Measurements from ENCODE around the gene PNKD. TPM values are rescaled to one million over a fixed set of nuclear protein-coding genes. Genes with fewer than 3 reads are reported as not detected.
A peak's percentile ranks its signal among the peaks of the same experiment; 100 is the strongest.

PNKD gene
- total and polyA plus RNA-seq, 10 of the 15 experiments (the other 5 are each of a cell fraction or from before 2014, with no cell fraction given), result 27.2 to 106 (median 61.3) TPM

DNA sequence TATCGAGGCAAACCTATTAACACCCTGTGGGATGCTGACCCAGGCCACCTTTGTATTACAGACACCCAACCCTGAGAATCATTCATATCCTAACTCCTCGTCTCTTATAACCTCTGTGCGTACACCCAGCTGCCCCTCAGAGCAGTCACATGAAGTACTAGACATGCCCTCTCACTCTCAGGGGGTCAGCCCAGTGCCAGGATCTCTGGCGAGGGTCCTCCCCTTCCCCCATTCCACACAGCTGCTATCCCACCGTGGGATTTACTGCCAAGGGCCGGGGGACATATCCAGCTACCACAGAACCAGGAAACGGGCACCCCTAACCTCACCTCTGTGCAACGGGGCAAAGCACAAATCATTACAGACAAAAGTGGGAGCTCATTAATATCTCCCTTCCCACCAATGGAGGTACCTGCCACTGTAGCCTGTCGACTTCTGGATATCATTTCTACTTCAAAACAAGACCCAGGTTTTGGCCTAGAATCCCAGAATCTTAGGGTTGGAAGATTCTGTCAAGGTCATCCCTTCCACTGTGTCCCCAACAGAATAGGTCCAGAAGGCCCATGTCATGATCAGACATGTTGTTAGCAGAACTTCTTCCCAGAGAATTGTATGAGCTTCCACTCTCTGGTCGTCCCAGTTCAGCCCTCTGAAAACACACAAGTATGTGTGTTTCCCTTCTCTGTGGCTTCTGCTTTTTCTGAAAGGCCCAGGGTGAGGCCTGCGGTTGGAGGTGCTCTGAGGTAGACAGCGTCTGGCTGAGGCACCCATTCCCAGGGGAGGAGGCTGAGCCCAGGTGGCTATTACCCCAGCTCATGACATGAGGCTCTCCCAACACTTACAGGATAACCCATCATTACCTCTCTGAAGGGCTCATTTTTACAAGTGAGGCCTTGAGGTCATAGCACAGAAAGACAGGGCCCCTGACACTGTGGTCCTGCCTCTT lies 20.3 kb downstream of the PNKD start (continued):
- peak; percentile 45 to 46; a peak in 2 of 4 replicates for TF ChIP-seq BHLHE40 (IDR thresholded peaks at IDR 0.05; ENCODE audit: borderline replicate concordance in 1 of 2, low read depth in 2 of 2, low read length in 1 of 2)
- TF ChIP-seq ZNF274 (IDR thresholded peaks at IDR 0.05; ENCODE audit: insufficient read depth, insufficient read length), result no peak
- peak; percentile 94 for TF ChIP-seq RUNX3 (IDR thresholded peaks at IDR 0.05; ENCODE audit: low read length)
- peak; percentile 6; the same call in 1 of the 2 replicates for TF ChIP-seq YY1 (IDR thresholded peaks at IDR 0.05; ENCODE audit: low read depth, low read length)
- peak; percentile 88; the same call in 1 of the 2 replicates for TF ChIP-seq TCF12 (IDR thresholded peaks at IDR 0.05; ENCODE audit: low read depth, low read length)
- TF ChIP-seq, protein P1, sequence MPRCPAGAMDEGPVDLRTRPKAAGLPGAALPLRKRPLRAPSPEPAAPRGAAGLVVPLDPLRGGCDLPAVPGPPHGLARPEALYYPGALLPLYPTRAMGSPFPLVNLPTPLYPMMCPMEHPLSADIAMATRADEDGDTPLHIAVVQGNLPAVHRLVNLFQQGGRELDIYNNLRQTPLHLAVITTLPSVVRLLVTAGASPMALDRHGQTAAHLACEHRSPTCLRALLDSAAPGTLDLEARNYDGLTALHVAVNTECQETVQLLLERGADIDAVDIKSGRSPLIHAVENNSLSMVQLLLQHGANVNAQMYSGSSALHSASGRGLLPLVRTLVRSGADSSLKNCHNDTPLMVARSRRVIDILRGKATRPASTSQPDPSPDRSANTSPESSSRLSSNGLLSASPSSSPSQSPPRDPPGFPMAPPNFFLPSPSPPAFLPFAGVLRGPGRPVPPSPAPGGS (IDR thresholded peaks at IDR 0.05; ENCODE audit: borderline replicate concordance, insufficient read depth, low read depth, low read length, poor library complexity, severe bottlenecking), result peak; percentile 26
- peak; percentile 65 for TF ChIP-seq EED (IDR thresholded peaks at IDR 0.05; ENCODE audit: low read depth)
- no peak for TF ChIP-seq ZBED1 (IDR thresholded peaks at IDR 0.05; ENCODE audit: borderline replicate concordance)
- no peak for TF ChIP-seq BACH1 (IDR thresholded peaks at IDR 0.05; ENCODE audit: borderline replicate concordance)
- TF ChIP-seq, protein P2, sequence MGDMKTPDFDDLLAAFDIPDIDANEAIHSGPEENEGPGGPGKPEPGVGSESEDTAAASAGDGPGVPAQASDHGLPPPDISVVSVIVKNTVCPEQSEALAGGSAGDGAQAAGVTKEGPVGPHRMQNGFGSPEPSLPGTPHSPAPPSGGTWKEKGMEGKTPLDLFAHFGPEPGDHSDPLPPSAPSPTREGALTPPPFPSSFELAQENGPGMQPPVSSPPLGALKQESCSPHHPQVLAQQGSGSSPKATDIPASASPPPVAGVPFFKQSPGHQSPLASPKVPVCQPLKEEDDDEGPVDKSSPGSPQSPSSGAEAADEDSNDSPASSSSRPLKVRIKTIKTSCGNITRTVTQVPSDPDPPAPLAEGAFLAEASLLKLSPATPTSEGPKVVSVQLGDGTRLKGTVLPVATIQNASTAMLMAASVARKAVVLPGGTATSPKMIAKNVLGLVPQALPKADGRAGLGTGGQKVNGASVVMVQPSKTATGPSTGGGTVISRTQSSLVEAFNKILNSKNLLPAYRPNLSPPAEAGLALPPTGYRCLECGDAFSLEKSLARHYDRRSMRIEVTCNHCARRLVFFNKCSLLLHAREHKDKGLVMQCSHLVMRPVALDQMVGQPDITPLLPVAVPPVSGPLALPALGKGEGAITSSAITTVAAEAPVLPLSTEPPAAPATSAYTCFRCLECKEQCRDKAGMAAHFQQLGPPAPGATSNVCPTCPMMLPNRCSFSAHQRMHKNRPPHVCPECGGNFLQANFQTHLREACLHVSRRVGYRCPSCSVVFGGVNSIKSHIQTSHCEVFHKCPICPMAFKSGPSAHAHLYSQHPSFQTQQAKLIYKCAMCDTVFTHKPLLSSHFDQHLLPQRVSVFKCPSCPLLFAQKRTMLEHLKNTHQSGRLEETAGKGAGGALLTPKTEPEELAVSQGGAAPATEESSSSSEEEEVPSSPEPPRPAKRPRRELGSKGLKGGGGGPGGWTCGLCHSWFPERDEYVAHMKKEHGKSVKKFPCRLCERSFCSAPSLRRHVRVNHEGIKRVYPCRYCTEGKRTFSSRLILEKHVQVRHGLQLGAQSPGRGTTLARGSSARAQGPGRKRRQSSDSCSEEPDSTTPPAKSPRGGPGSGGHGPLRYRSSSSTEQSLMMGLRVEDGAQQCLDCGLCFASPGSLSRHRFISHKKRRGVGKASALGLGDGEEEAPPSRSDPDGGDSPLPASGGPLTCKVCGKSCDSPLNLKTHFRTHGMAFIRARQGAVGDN (IDR thresholded peaks at IDR 0.05), result peak; percentile 68
- no peak for TF ChIP-seq STAT1 (conservative IDR thresholded peaks at IDR 0.05)
- TF ChIP-seq, protein P3, sequence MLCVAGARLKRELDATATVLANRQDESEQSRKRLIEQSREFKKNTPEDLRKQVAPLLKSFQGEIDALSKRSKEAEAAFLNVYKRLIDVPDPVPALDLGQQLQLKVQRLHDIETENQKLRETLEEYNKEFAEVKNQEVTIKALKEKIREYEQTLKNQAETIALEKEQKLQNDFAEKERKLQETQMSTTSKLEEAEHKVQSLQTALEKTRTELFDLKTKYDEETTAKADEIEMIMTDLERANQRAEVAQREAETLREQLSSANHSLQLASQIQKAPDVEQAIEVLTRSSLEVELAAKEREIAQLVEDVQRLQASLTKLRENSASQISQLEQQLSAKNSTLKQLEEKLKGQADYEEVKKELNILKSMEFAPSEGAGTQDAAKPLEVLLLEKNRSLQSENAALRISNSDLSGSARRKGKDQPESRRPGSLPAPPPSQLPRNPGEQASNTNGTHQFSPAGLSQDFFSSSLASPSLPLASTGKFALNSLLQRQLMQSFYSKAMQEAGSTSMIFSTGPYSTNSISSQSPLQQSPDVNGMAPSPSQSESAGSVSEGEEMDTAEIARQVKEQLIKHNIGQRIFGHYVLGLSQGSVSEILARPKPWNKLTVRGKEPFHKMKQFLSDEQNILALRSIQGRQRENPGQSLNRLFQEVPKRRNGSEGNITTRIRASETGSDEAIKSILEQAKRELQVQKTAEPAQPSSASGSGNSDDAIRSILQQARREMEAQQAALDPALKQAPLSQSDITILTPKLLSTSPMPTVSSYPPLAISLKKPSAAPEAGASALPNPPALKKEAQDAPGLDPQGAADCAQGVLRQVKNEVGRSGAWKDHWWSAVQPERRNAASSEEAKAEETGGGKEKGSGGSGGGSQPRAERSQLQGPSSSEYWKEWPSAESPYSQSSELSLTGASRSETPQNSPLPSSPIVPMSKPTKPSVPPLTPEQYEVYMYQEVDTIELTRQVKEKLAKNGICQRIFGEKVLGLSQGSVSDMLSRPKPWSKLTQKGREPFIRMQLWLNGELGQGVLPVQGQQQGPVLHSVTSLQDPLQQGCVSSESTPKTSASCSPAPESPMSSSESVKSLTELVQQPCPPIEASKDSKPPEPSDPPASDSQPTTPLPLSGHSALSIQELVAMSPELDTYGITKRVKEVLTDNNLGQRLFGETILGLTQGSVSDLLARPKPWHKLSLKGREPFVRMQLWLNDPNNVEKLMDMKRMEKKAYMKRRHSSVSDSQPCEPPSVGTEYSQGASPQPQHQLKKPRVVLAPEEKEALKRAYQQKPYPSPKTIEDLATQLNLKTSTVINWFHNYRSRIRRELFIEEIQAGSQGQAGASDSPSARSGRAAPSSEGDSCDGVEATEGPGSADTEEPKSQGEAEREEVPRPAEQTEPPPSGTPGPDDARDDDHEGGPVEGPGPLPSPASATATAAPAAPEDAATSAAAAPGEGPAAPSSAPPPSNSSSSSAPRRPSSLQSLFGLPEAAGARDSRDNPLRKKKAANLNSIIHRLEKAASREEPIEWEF (IDR thresholded peaks at IDR 0.05; ENCODE audit: insufficient replicate concordance, low read depth, low read length), result peak; percentile 86
- no peak for TF ChIP-seq SREBF1 (IDR thresholded peaks at IDR 0.05; ENCODE audit: low read length)
- peak; percentile 70 for TF ChIP-seq CREM (IDR thresholded peaks at IDR 0.05; ENCODE audit: low read depth)
- no peak for TF ChIP-seq TCF7 (IDR thresholded peaks at IDR 0.05; ENCODE audit: borderline replicate concordance)
- TF ChIP-seq, protein P4, sequence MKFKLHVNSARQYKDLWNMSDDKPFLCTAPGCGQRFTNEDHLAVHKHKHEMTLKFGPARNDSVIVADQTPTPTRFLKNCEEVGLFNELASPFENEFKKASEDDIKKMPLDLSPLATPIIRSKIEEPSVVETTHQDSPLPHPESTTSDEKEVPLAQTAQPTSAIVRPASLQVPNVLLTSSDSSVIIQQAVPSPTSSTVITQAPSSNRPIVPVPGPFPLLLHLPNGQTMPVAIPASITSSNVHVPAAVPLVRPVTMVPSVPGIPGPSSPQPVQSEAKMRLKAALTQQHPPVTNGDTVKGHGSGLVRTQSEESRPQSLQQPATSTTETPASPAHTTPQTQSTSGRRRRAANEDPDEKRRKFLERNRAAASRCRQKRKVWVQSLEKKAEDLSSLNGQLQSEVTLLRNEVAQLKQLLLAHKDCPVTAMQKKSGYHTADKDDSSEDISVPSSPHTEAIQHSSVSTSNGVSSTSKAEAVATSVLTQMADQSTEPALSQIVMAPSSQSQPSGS (IDR thresholded peaks at IDR 0.05; ENCODE audit: low read length), result 0 out of 2 replicates have a peak, but pooled peaks have one; percentile 17
- TF ChIP-seq SMC3 (IDR thresholded peaks at IDR 0.05; ENCODE audit: borderline replicate concordance, low read length), result 0 out of 2 replicates have a peak, but pooled peaks have one; percentile 14
